ENCODE measurements around the gene NELL1.

Gene NELL1

DNA sequence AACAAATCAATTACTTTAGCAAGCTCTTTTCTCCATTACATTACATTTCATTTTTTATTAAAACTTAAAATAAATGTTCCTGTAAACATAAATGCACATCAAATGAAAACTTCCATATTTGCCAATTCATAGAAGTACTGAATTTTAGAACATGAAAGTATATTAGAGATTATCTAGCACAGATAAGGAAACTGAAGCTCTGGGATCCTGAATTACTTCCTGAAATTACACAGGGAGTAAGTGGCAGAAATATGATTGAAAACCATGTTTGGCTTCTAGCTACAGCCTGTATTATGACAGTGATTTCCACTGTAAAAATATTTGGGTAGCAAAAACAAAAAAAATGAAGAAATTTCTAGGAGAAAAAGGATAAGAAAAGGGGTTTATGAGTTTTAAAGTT is 387.3 kb downstream of the NELL1 start:
- no peak for TF ChIP-seq BACH2 (CRISPR knock-in tag; IDR thresholded peaks at IDR 0.05; ENCODE audit: borderline replicate concordance)

DNA sequence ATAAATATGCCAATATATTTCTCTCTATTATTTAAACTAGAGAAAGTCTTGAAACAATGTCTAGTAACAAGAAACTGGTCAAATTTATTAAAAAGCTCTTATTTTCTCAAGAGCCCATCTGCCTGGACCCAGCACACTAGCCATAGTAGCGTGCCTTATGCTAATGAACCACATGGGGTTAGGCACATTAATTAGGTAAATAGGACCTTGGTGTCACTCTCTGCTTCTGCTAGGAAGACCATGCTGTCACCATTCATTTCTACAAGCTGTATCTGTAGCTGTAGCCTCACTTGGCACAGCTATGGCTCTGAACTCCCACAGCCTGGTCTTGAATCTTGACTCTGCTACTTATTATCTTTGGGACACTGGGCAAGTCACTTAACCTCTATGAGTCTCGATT is 390.5 kb downstream of the NELL1 start:
- TF ChIP-seq CSDC2 (CRISPR knock-in tag; IDR thresholded peaks at IDR 0.05): no peak
- TF ChIP-seq ZFP30 (CRISPR knock-in tag; IDR thresholded peaks at IDR 0.05): no peak
- TF ChIP-seq ZFP3 (CRISPR knock-in tag; IDR thresholded peaks at IDR 0.05): no peak
- no peak for TF ChIP-seq ZNF8 (CRISPR knock-in tag; IDR thresholded peaks at IDR 0.05)
- TF ChIP-seq, protein P1, sequence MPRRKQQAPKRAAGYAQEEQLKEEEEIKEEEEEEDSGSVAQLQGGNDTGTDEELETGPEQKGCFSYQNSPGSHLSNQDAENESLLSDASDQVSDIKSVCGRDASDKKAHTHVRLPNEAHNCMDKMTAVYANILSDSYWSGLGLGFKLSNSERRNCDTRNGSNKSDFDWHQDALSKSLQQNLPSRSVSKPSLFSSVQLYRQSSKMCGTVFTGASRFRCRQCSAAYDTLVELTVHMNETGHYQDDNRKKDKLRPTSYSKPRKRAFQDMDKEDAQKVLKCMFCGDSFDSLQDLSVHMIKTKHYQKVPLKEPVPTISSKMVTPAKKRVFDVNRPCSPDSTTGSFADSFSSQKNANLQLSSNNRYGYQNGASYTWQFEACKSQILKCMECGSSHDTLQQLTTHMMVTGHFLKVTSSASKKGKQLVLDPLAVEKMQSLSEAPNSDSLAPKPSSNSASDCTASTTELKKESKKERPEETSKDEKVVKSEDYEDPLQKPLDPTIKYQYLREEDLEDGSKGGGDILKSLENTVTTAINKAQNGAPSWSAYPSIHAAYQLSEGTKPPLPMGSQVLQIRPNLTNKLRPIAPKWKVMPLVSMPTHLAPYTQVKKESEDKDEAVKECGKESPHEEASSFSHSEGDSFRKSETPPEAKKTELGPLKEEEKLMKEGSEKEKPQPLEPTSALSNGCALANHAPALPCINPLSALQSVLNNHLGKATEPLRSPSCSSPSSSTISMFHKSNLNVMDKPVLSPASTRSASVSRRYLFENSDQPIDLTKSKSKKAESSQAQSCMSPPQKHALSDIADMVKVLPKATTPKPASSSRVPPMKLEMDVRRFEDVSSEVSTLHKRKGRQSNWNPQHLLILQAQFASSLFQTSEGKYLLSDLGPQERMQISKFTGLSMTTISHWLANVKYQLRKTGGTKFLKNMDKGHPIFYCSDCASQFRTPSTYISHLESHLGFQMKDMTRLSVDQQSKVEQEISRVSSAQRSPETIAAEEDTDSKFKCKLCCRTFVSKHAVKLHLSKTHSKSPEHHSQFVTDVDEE (CRISPR knock-in tag; IDR thresholded peaks at IDR 0.05): no peak
- TF ChIP-seq, protein P2, sequence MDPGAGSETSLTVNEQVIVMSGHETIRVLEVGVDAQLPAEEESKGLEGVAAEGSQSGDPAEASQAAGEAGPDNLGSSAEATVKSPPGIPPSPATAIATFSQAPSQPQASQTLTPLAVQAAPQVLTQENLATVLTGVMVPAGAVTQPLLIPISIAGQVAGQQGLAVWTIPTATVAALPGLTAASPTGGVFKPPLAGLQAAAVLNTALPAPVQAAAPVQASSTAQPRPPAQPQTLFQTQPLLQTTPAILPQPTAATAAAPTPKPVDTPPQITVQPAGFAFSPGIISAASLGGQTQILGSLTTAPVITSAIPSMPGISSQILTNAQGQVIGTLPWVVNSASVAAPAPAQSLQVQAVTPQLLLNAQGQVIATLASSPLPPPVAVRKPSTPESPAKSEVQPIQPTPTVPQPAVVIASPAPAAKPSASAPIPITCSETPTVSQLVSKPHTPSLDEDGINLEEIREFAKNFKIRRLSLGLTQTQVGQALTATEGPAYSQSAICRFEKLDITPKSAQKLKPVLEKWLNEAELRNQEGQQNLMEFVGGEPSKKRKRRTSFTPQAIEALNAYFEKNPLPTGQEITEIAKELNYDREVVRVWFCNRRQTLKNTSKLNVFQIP (CRISPR knock-in tag; IDR thresholded peaks at IDR 0.05; ENCODE audit: borderline replicate concordance, low read depth): no peak
- no peak for TF ChIP-seq ZNF70 (CRISPR knock-in tag; IDR thresholded peaks at IDR 0.05)
- no peak for TF ChIP-seq ZC3H10 (CRISPR knock-in tag; IDR thresholded peaks at IDR 0.05)
- no peak for TF ChIP-seq BACH2 (CRISPR knock-in tag; IDR thresholded peaks at IDR 0.05; ENCODE audit: borderline replicate concordance)
- TF ChIP-seq GLIS3 (CRISPR knock-in tag; IDR thresholded peaks at IDR 0.05): no peak
- TF ChIP-seq OSR1 (CRISPR knock-in tag; IDR thresholded peaks at IDR 0.05): no peak
- TF ChIP-seq, protein P3, sequence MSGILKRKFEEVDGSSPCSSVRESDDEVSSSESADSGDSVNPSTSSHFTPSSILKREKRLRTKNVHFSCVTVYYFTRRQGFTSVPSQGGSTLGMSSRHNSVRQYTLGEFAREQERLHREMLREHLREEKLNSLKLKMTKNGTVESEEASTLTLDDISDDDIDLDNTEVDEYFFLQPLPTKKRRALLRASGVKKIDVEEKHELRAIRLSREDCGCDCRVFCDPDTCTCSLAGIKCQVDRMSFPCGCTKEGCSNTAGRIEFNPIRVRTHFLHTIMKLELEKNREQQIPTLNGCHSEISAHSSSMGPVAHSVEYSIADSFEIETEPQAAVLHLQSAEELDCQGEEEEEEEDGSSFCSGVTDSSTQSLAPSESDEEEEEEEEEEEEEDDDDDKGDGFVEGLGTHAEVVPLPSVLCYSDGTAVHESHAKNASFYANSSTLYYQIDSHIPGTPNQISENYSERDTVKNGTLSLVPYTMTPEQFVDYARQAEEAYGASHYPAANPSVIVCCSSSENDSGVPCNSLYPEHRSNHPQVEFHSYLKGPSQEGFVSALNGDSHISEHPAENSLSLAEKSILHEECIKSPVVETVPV (CRISPR knock-in tag; IDR thresholded peaks at IDR 0.05): no peak
- TF ChIP-seq ARNTL (CRISPR knock-in tag; IDR thresholded peaks at IDR 0.05; ENCODE audit: borderline replicate concordance, low read depth): no peak
- TF ChIP-seq SNAI2 (CRISPR knock-in tag; IDR thresholded peaks at IDR 0.05): no peak
- no peak for TF ChIP-seq ISL1 (CRISPR knock-in tag; IDR thresholded peaks at IDR 0.05)
- no peak for ATAC-seq

More for the DNA sequence above, 387.3 kb downstream of the NELL1 start:
- ATAC-seq: no peak

DNA sequence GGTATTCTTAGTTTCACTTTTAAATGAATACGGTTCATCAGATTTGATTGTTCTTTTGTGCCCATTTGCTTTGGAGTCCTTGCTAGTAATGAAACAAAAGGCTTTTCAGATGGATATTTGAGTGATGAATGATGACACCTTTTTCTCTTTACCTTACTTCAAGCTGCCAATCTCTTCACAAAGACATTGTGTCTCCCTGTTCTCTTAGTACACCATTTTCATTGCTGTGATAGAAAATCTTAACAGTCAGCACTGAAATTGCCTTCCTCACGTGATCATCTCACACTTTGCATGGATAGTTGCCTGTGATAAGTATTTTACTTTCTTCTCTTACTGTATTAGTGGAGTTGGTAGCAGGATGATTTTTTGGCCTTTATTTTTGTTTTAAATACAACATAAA is 396.6 kb downstream of the NELL1 start:
- TF ChIP-seq, protein P4, sequence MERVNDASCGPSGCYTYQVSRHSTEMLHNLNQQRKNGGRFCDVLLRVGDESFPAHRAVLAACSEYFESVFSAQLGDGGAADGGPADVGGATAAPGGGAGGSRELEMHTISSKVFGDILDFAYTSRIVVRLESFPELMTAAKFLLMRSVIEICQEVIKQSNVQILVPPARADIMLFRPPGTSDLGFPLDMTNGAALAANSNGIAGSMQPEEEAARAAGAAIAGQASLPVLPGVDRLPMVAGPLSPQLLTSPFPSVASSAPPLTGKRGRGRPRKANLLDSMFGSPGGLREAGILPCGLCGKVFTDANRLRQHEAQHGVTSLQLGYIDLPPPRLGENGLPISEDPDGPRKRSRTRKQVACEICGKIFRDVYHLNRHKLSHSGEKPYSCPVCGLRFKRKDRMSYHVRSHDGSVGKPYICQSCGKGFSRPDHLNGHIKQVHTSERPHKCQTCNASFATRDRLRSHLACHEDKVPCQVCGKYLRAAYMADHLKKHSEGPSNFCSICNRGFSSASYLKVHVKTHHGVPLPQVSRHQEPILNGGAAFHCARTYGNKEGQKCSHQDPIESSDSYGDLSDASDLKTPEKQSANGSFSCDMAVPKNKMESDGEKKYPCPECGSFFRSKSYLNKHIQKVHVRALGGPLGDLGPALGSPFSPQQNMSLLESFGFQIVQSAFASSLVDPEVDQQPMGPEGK (CRISPR knock-in tag; IDR thresholded peaks at IDR 0.05; ENCODE audit: borderline replicate concordance): no peak
- no peak for TF ChIP-seq ZNF8 (CRISPR knock-in tag; IDR thresholded peaks at IDR 0.05)
- TF ChIP-seq ZFP3 (CRISPR knock-in tag; IDR thresholded peaks at IDR 0.05): no peak
- TF ChIP-seq SNAI2 (CRISPR knock-in tag; IDR thresholded peaks at IDR 0.05): no peak
- TF ChIP-seq BACH2 (CRISPR knock-in tag; IDR thresholded peaks at IDR 0.05; ENCODE audit: borderline replicate concordance): no peak
- TF ChIP-seq, protein P5, sequence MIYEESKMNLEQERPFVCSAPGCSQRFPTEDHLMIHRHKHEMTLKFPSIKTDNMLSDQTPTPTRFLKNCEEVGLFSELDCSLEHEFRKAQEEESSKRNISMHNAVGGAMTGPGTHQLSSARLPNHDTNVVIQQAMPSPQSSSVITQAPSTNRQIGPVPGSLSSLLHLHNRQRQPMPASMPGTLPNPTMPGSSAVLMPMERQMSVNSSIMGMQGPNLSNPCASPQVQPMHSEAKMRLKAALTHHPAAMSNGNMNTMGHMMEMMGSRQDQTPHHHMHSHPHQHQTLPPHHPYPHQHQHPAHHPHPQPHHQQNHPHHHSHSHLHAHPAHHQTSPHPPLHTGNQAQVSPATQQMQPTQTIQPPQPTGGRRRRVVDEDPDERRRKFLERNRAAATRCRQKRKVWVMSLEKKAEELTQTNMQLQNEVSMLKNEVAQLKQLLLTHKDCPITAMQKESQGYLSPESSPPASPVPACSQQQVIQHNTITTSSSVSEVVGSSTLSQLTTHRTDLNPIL (CRISPR knock-in tag; IDR thresholded peaks at IDR 0.05; ENCODE audit: low read depth): no peak
- no peak for TF ChIP-seq ESRRG (CRISPR knock-in tag; IDR thresholded peaks at IDR 0.05)
- TF ChIP-seq, protein P2 (CRISPR knock-in tag; IDR thresholded peaks at IDR 0.05; ENCODE audit: borderline replicate concordance, low read depth): no peak
- TF ChIP-seq, protein P1 (CRISPR knock-in tag; IDR thresholded peaks at IDR 0.05): no peak
- TF ChIP-seq ISL1 (CRISPR knock-in tag; IDR thresholded peaks at IDR 0.05): no peak
- no peak for ATAC-seq

All from SK-N-SH treated with all-trans-retinoic acid at 6 μM for 48 hours (cell line).